Peyer's patch (tissue), 4 donors: ENCODE results near the gene SPOCK3. TPM values are rescaled to one million over a fixed set of nuclear protein-coding genes. Genes with fewer than 3 reads are reported as not detected.

Experiments used
- DNase-seq, 3 donors: peaks; one replicate each; pipeline ENCODE4 v3.0.0-alpha.2; 2017 to 2019
- H3K27ac ChIP-seq, 4 donors: fragments of 200-600 bp; sonication (generic); one replicate each; pipeline ENCODE4 v1.5.1; 2016 to 2019
- H3K27me3 ChIP-seq, 2 donors: fragments of 200-600 bp; sonication (generic); one replicate each; pipeline ENCODE4 v1.5.1; 2019
- H3K36me3 ChIP-seq, 3 donors: fragments of 200-600 bp; sonication (generic); one replicate each; pipeline ENCODE4 v1.5.1; 2016 to 2019
- H3K4me1 ChIP-seq, 4 donors: fragments of 200-600 bp; sonication (generic); one replicate each; pipeline ENCODE4 v1.5.1; 2016 to 2019
- H3K4me3 ChIP-seq, 4 donors: fragments of 200-600 bp; sonication (generic); 1 replicate in 3 of 4; 2 replicates in 1 of 4; pipeline ENCODE4 v1.5.1; 2016 to 2019; ENCODE audit warnings: mild to moderate bottlenecking in 1 of 4
- H3K9me3 ChIP-seq, 4 donors: fragments of 200-600 bp; sonication (generic); one replicate each; pipeline ENCODE4 v1.5.1; 2016 to 2019; ENCODE audit warnings: mild to moderate bottlenecking in 1 of 4
- CTCF ChIP-seq, 6 experiments: fragments of 450-650 bp in 4 of 6; fragments of 200-600 bp in 2 of 6; sonication (generic) in 1 of 6; IDR thresholded peaks; one replicate each; pipeline ENCODE4 v1.5.1; 2017 to 2019; ENCODE audit warnings: antibody characterized with exemption in 6 of 6, mild to moderate bottlenecking in 3 of 6, moderate library complexity in 1 of 6
- POLR2A ChIP-seq, 2 donors: fragments of 450-650 bp; IDR thresholded peaks; one replicate each; pipeline ENCODE4 v1.5.1; 2017; ENCODE audit warnings: antibody characterized with exemption in 2 of 2, mild to moderate bottlenecking in 2 of 2, moderate library complexity in 2 of 2
- small RNA-seq, 2 donors: library from RNA; depleted of rRNA; stranded (forward); fragments of <200 nt; gene quantifications; one replicate each; pipeline ENCODE3, GENCODE V24; 2016
- total RNA-seq, 4 donors: library from RNA; depleted of rRNA; stranded (reverse); fragments of >200 nt; gene quantifications; one replicate each; pipeline ENCODE4 v1.1.0, GENCODE V29; 2016

SPOCK3 gene
- total RNA-seq, 4 donors from 2014 or later = 1.7 TPM; not detected in 3

GRCh38 chr4:166700592-166700991 lies 533.7 kb downstream of the SPOCK3 start:
- no peaks in the 10 kb centered on the region for H3K27me3 ChIP-seq
- no peak for DNase-seq
- no peak overlapping the region for H3K27ac ChIP-seq
- TF ChIP-seq CTCF (IDR thresholded peaks at IDR 0.05) (no peak), POLR2A (IDR thresholded peaks at IDR 0.05) (no peak)
- no peaks in the 10 kb centered on the region for H3K36me3 ChIP-seq
- H3K4me3 ChIP-seq = no peak overlapping the region
- no peaks in the 10 kb centered on the region for H3K9me3 ChIP-seq
- no peaks in the 10 kb centered on the region for H3K4me1 ChIP-seq

GRCh38 chr4:166688835-166689234 lies 545.5 kb downstream of the SPOCK3 start:
- no peak for TF ChIP-seq CTCF (IDR thresholded peaks at IDR 0.05)
- no peak for TF ChIP-seq POLR2A (IDR thresholded peaks at IDR 0.05)
- DNase-seq = no peak
- H3K9me3 ChIP-seq = no peaks in the 10 kb centered on the region
- H3K36me3 ChIP-seq = no peaks in the 10 kb centered on the region
- no peak overlapping the region for H3K4me3 ChIP-seq
- H3K27me3 ChIP-seq = no peaks in the 10 kb centered on the region
- no peaks in the 10 kb centered on the region for H3K4me1 ChIP-seq
- no peak overlapping the region for H3K27ac ChIP-seq

GRCh38 chr4:166687828-166688227 lies 546.5 kb downstream of the SPOCK3 start:
- no peak for TF ChIP-seq POLR2A (IDR thresholded peaks at IDR 0.05)
- no peak for TF ChIP-seq CTCF (IDR thresholded peaks at IDR 0.05)
- Histone ChIP-seq H3K27me3 (no peaks in the 10 kb centered on the region), H3K27ac (no peak overlapping the region), H3K9me3 (no peaks in the 10 kb centered on the region), H3K36me3 (no peaks in the 10 kb centered on the region), H3K4me3 (no peak overlapping the region), H3K4me1 (no peaks in the 10 kb centered on the region)
- DNase-seq = no peak

Small RNAs within 50 kb of the gene (small RNA-seq; reads per million reads assigned to genes)
- 0 to 0.12 reads per million in 2 donors for gene RNA5SP171
